HG02885 (cell line): ENCODE data around the gene SPRED3.

ENCODE experiments used
- ATAC-seq: cut with Tn5 transposase; IDR thresholded peaks from one replicate; pipeline ENCODE4 v1.9.1; 2021; ENCODE audit warnings: mild to moderate bottlenecking; ENCODE audit not compliant: unreplicated experiment, poor library complexity

The SPRED3 gene

GRCh38 chr19:38442736-38443135 lies 54.2 kb downstream of the SPRED3 start:
- no peak for ATAC-seq

GRCh38 chr19:38443458-38443999 lies 55.0 kb downstream of the SPRED3 start:
- no peak for ATAC-seq

GRCh38 chr19:38444026-38444425 lies 55.5 kb downstream of the SPRED3 start:
- ATAC-seq: no peak

- no peak for ATAC-seq
Observed at GRCh38 chr19:38445362-38445761, 56.9 kb downstream of the SPRED3 start.

GRCh38 chr19:38448225-38448624 lies 59.7 kb downstream of the SPRED3 start:
- no peak for ATAC-seq
